ENCODE results near the gene SERPINA4.

DNA sequence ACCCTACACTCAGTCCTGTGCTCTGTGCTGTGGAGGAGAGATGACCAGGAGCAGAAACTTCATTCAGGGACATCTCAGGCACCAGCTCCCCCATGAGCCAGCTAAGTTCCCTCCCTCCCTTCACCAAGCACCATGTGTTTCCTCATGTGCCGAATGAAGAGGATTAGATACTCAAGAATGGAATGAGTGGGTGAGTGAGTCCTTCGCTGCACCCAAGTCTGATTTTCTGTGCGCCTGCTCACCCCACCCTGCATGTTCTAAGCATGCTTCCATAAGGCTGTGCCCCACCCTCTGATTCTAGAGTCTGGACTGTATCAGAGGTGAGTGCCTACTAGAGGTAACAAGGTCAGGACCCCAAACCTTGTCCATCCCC lies 32.1 kb downstream of the SERPINA4 start:
- TF ChIP-seq, protein P1, sequence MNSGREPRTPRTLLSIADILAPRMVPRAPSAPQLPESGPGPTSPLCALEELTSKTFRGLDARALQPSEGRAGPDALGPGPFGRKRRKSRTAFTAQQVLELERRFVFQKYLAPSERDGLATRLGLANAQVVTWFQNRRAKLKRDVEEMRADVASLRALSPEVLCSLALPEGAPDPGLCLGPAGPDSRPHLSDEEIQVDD (CRISPR knock-in tag; IDR thresholded peaks at IDR 0.05; ENCODE audit: borderline replicate concordance), result no peak
- TF ChIP-seq HMG20B (CRISPR knock-in tag; conservative IDR thresholded peaks at IDR 0.05) (no peak), TARDBP (CRISPR knock-in tag; IDR thresholded peaks at IDR 0.05) (no peak), NKX3-1 (CRISPR knock-in tag; IDR thresholded peaks at IDR 0.05) (no peak), RBFOX2 (IDR thresholded peaks at IDR 0.05; ENCODE audit: low read depth, low read length) (peak; percentile 46), ZNF354B (CRISPR knock-in tag; IDR thresholded peaks at IDR 0.05) (no peak), TCF7L2 (IDR thresholded peaks at IDR 0.05; ENCODE audit: low read depth, low read length) (no peak), ZNF3 (CRISPR knock-in tag; IDR thresholded peaks at IDR 0.05) (no peak), SOX13 (IDR thresholded peaks at IDR 0.05) (no peak), SOX13 (CRISPR knock-in tag; conservative IDR thresholded peaks at IDR 0.05 in 1 of 2, IDR thresholded peaks at IDR 0.05 in 1 of 2) (no peak), NR2F1 (CRISPR knock-in tag; IDR thresholded peaks at IDR 0.05) (no peak)

All from HepG2 (cell line).